GM12892 (cell line): Measurements from ENCODE around the gene NES.

ENCODE experiments used
- POLR2A ChIP-seq: IDR thresholded peaks from 2 replicates; pipeline ENCODE4 v1.6.1; 2011; ENCODE audit warnings: low read depth, low read length, control low read depth
- TAF1 ChIP-seq: IDR thresholded peaks from 2 replicates; pipeline ENCODE4 v1.6.1; 2011; ENCODE audit warnings: low read depth, mild to moderate bottlenecking, control low read depth, low read length, borderline replicate concordance

- TF ChIP-seq TAF1 (no peak), POLR2A (no peak)
Observed at GRCh38 chr1:156680056-156680455, 2.8 kb upstream of the NES start.
